ENCODE data around the gene PER1.

Gene PER1

GRCh38 chr17:8126491-8127066, 25.6 kb downstream of the PER1 start:
- no peak for DNase-seq (ENCODE audit: extremely low read depth, low read depth)
- no peak for TF ChIP-seq CTCF (IDR thresholded peaks at IDR 0.05; ENCODE audit: low read depth, low read length, missing control alignments)

DNA sequence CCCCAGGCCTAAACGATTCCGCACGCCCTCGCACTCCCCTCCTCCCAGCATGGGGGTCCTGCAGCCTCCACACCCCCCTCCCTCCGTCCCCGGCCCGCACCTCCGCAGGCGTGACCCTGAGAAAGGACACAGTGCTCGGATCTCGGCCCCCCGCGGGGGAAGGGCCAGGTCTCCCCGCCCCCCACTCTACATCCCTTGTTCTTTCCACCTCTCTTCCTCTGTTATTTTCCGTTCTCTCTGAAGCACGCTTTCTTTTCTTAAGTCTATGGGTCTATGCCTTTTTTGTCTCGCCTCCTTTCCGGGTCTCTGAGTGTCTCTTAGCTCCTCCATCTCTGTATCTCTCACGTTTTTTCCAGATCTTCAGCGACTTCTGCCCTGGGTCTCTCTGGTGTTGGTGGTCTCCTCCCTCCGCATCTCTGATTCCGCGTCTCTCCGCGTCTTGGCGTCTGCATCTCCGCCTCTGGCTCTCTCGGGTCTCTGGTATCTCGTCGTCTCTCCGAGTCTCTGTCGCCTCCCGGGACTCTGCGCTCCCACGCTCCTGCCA, 26.2 kb downstream of the PER1 start:
- TF ChIP-seq CTCF (IDR thresholded peaks at IDR 0.05; ENCODE audit: low read depth, low read length, missing control alignments) = no peak
- DNase-seq (ENCODE audit: extremely low read depth, low read depth) = no peak
- peak overlapping the region; percentile 60 for H3K4me3 ChIP-seq (replicated peaks; ENCODE audit: low read depth, low read length)

More at GRCh38 chr17:8126491-8127066, 25.6 kb downstream of the PER1 start:
- peak overlapping the region; percentile 60 for H3K4me3 ChIP-seq (replicated peaks; ENCODE audit: low read depth, low read length)

DNA sequence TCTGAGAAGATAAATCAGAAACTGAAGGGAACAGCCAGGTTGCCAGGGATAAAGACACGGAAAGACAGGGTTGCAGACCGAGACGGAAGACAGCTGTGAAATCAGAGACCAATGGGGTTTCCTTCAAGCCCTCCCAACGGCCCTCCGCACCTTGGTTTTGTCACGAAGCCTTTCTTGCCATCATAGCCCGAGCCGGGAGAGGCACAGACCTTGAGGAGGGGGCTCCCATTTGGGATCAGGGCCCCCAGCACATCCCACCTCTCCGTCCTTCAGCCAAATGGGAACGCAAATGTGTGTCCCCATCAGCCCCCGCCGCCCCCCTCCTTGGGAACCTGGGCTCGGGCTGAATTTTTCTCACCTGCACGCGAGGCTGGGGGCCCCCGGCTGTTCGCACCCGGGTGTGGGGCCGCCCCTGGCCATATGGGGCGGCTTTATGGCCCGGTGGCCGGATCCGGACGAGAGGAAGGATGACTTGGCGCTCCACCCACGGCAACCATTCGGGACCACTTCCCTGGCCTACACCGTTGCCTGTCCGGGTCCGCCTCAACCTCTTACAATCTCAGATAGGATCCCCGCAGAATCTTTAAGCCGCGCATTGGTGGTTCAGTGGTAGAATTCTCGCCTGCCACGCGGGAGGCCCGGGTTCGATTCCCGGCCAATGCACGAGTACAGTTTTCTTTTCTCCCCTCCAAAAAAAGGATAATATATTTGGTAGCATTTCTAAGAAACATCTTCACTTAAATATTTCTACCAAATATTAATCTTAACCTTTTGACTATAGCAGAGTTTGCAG, 26.9 kb downstream of the PER1 start:
- DNase-seq (ENCODE audit: extremely low read depth, low read depth) = no peak
- TF ChIP-seq CTCF (IDR thresholded peaks at IDR 0.05; ENCODE audit: low read depth, low read length, missing control alignments) = no peak
- peak overlapping the region; percentile 60 for H3K4me3 ChIP-seq (replicated peaks; ENCODE audit: low read depth, low read length)

DNA sequence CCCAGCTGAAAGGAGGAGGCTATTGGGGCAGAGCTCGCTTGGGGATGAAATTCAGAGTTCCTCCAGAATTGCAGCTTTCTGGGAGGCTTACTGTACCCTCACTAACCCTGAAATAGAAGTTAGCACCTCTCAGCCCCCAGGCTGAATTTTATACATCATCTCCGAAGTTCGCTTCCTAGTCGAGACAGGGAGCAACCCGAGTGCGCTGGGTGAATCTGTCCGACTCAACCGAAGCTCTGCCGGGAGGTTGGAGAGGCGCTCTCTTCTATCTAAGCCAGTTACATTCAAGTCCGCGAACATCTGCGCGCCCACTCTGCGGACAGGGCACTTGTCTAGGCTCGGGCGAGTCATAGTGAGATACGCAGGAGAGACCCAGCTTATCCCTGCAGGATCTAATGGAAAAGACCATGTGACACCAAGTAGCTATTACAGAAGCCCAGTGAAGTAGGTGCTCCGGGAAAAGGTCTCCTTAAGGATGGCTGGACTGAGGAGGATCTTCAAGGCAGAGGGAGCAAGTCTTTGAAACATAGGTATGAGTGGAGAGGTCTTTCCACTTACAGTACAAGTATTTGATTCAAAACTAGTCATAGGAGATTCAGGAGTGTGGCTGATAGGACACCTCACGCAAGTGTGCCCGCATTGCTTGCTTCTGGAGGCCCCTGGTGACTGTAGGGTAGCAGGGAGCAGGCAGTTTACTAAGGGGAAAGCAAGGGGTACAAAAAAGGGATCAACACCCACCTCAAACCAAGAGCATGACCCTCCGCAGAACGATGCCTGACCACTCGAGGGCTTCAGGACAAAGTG, 27.7 kb downstream of the PER1 start:
- no peak for DNase-seq (ENCODE audit: extremely low read depth, low read depth)
- no peak for TF ChIP-seq CTCF (IDR thresholded peaks at IDR 0.05; ENCODE audit: low read depth, low read length, missing control alignments)
- peak overlapping the region; percentile 60 for H3K4me3 ChIP-seq (replicated peaks; ENCODE audit: low read depth, low read length)

DNA sequence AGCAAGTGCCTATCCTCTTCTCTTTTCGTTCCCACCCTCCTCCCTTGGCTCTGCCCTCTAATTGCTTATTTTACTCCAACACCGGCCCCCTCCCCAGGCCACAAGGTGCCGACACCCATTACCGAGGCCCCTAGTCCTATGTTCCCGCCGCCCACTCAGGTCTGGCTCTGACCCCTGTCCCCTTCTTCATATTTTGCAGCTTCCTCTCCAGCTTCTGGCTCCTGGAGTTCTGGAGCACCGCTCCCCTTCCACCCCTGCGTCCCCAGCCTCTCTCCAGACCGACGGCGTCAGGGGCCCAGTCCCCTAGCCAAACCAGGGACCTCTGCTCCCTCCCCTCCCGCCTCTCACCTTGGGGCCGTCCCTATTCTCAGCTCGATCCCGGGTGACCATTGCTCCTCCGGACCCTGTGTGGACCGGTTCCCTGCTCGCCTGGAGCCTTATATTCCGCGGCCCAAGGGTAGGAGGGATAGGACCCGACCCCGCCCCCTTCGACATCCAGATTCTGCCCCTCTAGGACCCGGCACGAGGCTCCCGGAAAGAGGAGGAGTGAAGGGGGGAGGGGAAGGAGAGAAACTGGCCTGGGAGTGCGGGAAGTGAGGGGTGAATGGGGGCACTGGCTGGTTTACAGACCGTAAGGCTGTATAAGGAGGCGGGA, 28.4 kb downstream of the PER1 start, which contains the start of gene HES7:
TSS of gene HES7 (minus strand) at position 412 of the 655 bp plus-strand sequence. CDS start at position 390, 22 bp downstream.
- peak within 1 kb of the TSS; percentile 60 for H3K4me3 ChIP-seq (replicated peaks; ENCODE audit: low read depth, low read length)
- DNase-seq (ENCODE audit: extremely low read depth, low read depth) = no peak
- TF ChIP-seq CTCF (IDR thresholded peaks at IDR 0.05; ENCODE audit: low read depth, low read length, missing control alignments) = no peak
